Right atrium auricular region (tissue), 2 donors: ENCODE data around the gene MAGI1. TPM values are rescaled to one million over a fixed set of nuclear protein-coding genes. Genes with fewer than 3 reads are reported as not detected.

Experiments
- DNase-seq: peaks from one replicate; pipeline ENCODE4 v3.0.0-alpha.2; 2019; ENCODE audit warnings: low spot score
- H3K27ac ChIP-seq, 2 donors: fragments of 200-600 bp; sonication (generic); 1 replicate in 1 of 2; 2 replicates in 1 of 2; pipeline ENCODE4 v1.5.1; 2016 to 2019
- H3K27me3 ChIP-seq, 2 donors: fragments of 200-600 bp; sonication (generic); one replicate each; pipeline versions ENCODE4 v1.5.1 to v1.6.0; 2017 to 2019
- H3K36me3 ChIP-seq: fragments of 200-600 bp; sonication (generic); one replicate; pipeline ENCODE4 v1.5.1; 2016
- H3K4me1 ChIP-seq, 2 donors: fragments of 200-600 bp; sonication (generic); one replicate each; pipeline versions ENCODE4 v1.5.1 to v1.6.0; 2017 to 2019
- H3K4me3 ChIP-seq, 2 donors: fragments of 200-600 bp; sonication (generic); 1 replicate in 1 of 2; 2 replicates in 1 of 2; pipeline ENCODE4 v1.5.1; 2017 to 2019; ENCODE audit warnings: mild to moderate bottlenecking in 1 of 2, moderate library complexity in 1 of 2
- H3K9me3 ChIP-seq, 2 donors: fragments of 200-600 bp; sonication (generic); one replicate each; pipeline ENCODE4 v1.5.1; 2019
- CTCF ChIP-seq, 2 donors: fragments of 200-600 bp; sonication (generic); IDR thresholded peaks; one replicate each; pipeline ENCODE4 v1.5.1; 2019; ENCODE audit warnings: antibody characterized with exemption in 2 of 2
- total RNA-seq, 2 donors: library from RNA; depleted of rRNA; stranded (reverse); fragments of >200 nt; gene quantifications; one replicate each; pipeline ENCODE4 v1.1.0, GENCODE V29; 2016

The MAGI1 gene
- total RNA-seq, 2 donors from 2014 or later: 28.5 to 34.8 TPM

GRCh38 chr3:65328148-65328547 lies 710.6 kb downstream of the MAGI1 start:
- Histone ChIP-seq H3K4me3 (no peak overlapping the region), H3K4me1 (no peaks in the 10 kb centered on the region), H3K36me3 (no peaks in the 10 kb centered on the region), H3K9me3 (no peaks in the 10 kb centered on the region), H3K27ac (no peak overlapping the region), H3K27me3 (no peaks in the 10 kb centered on the region)
- no peak for TF ChIP-seq CTCF (IDR thresholded peaks at IDR 0.05)
- no peak for DNase-seq

DNA sequence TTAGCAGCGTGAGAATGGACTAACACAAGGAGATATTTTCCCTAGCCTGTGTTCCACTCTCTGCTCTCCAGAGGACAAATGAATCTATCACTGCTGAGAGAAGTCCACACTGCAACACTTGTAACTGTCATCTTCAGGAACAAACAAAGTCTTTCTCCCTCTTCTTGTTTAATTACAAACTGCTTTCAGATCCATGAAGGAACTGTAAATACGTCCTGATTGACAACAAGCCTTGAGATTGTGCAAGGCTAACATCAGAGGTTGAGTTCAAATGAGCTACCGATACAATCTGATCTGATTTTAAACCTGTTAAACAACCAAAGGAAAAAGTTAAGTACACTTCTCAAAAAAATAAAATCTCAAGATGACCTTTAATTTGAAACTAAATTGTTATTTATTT lies 712.1 kb downstream of the MAGI1 start:
- Histone ChIP-seq H3K9me3 (no peaks in the 10 kb centered on the region), H3K4me1 (no peaks in the 10 kb centered on the region), H3K27ac (no peak overlapping the region), H3K4me3 (no peak overlapping the region), H3K27me3 (no peaks in the 10 kb centered on the region), H3K36me3 (no peaks in the 10 kb centered on the region)
- no peak for DNase-seq
- no peak for TF ChIP-seq CTCF (IDR thresholded peaks at IDR 0.05)

GRCh38 chr3:65322910-65323309 lies 715.8 kb downstream of the MAGI1 start:
- no peaks in the 10 kb centered on the region for H3K4me1 ChIP-seq
- H3K9me3 ChIP-seq: peaks cover 0 to 11% of the 10 kb centered on the region in 2 donors
- no peaks in the 10 kb centered on the region for H3K36me3 ChIP-seq
- no peak overlapping the region for H3K27ac ChIP-seq
- DNase-seq: no peak
- no peaks in the 10 kb centered on the region for H3K27me3 ChIP-seq
- no peak overlapping the region for H3K4me3 ChIP-seq
- TF ChIP-seq CTCF (IDR thresholded peaks at IDR 0.05): no peak

GRCh38 chr3:65318231-65318630 lies 720.5 kb downstream of the MAGI1 start:
- TF ChIP-seq CTCF (IDR thresholded peaks at IDR 0.05): no peak
- DNase-seq: no peak
- Histone ChIP-seq H3K4me3 (no peak overlapping the region), H3K4me1 (no peaks in the 10 kb centered on the region), H3K9me3 (peaks cover 0 to 16% of the 10 kb centered on the region in 2 donors), H3K36me3 (no peaks in the 10 kb centered on the region), H3K27me3 (no peaks in the 10 kb centered on the region), H3K27ac (no peak overlapping the region)

- H3K27me3 ChIP-seq: no peaks in the 10 kb centered on the region
- TF ChIP-seq CTCF (IDR thresholded peaks at IDR 0.05): no peak
- no peak overlapping the region for H3K27ac ChIP-seq
- H3K9me3 ChIP-seq: peaks cover 0 to 5% of the 10 kb centered on the region in 2 donors
- H3K36me3 ChIP-seq: no peaks in the 10 kb centered on the region
- no peak overlapping the region for H3K4me3 ChIP-seq
- H3K4me1 ChIP-seq: no peaks in the 10 kb centered on the region
- DNase-seq: no peak
Observed at GRCh38 chr3:65314916-65315315, 723.8 kb downstream of the MAGI1 start.

DNA sequence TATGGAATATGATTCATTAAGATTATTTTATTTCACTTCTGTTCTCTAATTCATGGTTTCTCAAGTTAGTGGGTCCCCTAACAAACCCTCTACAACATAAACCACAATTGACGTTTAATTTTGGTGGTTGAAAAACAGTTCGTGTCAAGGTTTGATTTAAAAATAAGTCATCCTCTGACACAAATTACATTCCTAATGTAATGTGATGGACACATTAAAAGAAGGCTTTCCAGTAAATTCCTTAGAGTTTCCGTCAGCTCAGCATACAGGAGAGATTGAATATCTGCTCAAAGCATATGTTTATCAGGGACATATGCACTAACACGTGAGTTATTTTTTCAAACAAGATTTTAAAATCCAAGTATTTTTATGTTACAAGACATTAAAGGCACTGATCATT lies 724.4 kb downstream of the MAGI1 start:
- Histone ChIP-seq H3K27ac (no peak overlapping the region), H3K4me1 (no peaks in the 10 kb centered on the region), H3K9me3 (peaks cover 0 to 5% of the 10 kb centered on the region in 2 donors), H3K27me3 (no peaks in the 10 kb centered on the region), H3K4me3 (no peak overlapping the region), H3K36me3 (no peaks in the 10 kb centered on the region)
- no peak for TF ChIP-seq CTCF (IDR thresholded peaks at IDR 0.05)
- DNase-seq: no peak
